Adrenal gland (tissue), 12 donors: ENCODE measurements around the gene TOB2. TPM values are rescaled to one million over a fixed set of nuclear protein-coding genes. Genes with fewer than 3 reads are reported as not detected.
"Not testable (repeated sequence)": the region's sequence is repeated elsewhere in the genome, so short reads cannot be mapped to it uniquely, and the experiment has no call there.

Experiments used
- DNase-seq, 7 donors: peaks; one replicate each; pipeline ENCODE4 v3.0.0-alpha.2; 2019 to 2020
- H3K27ac ChIP-seq, 5 donors: fragments of 200-600 bp; sonication (generic) in 4 of 5; 1 replicate in 3 of 5; 2 replicates in 2 of 5; pipeline versions ENCODE4 v1.5.1 to v1.8.0; 2016 to 2020; ENCODE audit warnings: mild to moderate bottlenecking in 1 of 5
- H3K27me3 ChIP-seq: fragments of 200-600 bp; 2 replicates; pipeline ENCODE4 v1.8.0; 2021
- H3K36me3 ChIP-seq, 2 donors: fragments of 200-600 bp; replicated peaks in 1 of 2; 1 replicate in 1 of 2; 2 replicates in 1 of 2; pipeline versions ENCODE4 v1.5.1 to v1.8.0; 2018 to 2022
- H3K4me1 ChIP-seq, 2 donors: fragments of 200-600 bp; replicated peaks in 1 of 2; 1 replicate in 1 of 2; 2 replicates in 1 of 2; pipeline versions ENCODE4 v1.5.1 to v1.8.0; 2018 to 2021
- H3K4me3 ChIP-seq, 4 donors: fragments of 200-600 bp; sonication (generic) in 3 of 4; one replicate each; pipeline ENCODE4 v1.5.1; 2016 to 2018
- H3K9me3 ChIP-seq, 3 donors: fragments of 200-600 bp; sonication (generic) in 1 of 3; replicated peaks in 1 of 3; 1 replicate in 2 of 3; 2 replicates in 1 of 3; pipeline versions ENCODE4 v1.5.1 to v1.8.0; 2016 to 2021
- POLR2A ChIP-seq, 2 donors: fragments of 450-650 bp; IDR thresholded peaks; one replicate each; pipeline ENCODE4 v1.6.1; 2017; ENCODE audit warnings: antibody characterized with exemption in 2 of 2, mild to moderate bottlenecking in 2 of 2, moderate library complexity in 1 of 2
- WGBS, 4 donors: extraction: QIAGEN DNeasy Blood & Tissue Kit in 2 of 4; methylation state at CpG; one replicate each; pipeline versions ENCODE4 v1.1.5 to v1.1.7; 2013 to 2017; 5-methylcytosine and 5-hydroxymethylcytosine counted together
- intact Hi-C, 2 donors: fragments of 100-400 bp; cut with DNase I; formaldehyde crosslinking; loops; one replicate each; pipeline versions ENCODE4 v1.14.1 to v1.15.0; 2022 to 2023
- polyA plus RNA-seq, 3 donors: library from polyadenylated mRNA; stranded (reverse); fragments of 200-250 nt in 2 of 3; fragments of 350-450 nt in 1 of 3; fragmentation: Illumina TruSeq in 1 of 3; extraction: RNeasy Lipid Tissue Mini Kit (QIAGEN cat#74804) in 1 of 3; gene quantifications; one replicate each; pipeline ENCODE4 v1.2.3, GENCODE V29; 2013 to 2014
- total RNA-seq, 9 donors: library from RNA; depleted of rRNA in 4 of 9; stranded (reverse); fragments of >200 nt in 4 of 9; fragments of 120-200 nt in 1 of 9; fragmentation: NEBNext Ultra II Directional in 1 of 9; extraction: Animal tissue kit (Norgen Biotek cat#: 25700) in 1 of 9; gene quantifications; one replicate each; pipeline versions ENCODE4 v1.1.0 to v1.2.4, GENCODE V29; 2013 to 2023
- TF ChIP-seq, protein P1 (sequence below), 6 experiments: fragments of 450-650 bp in 4 of 6; fragments of 200-600 bp in 2 of 6; sonication (generic) in 1 of 6; IDR thresholded peaks; 1 replicate in 5 of 6; 2 replicates in 1 of 6; pipeline versions ENCODE4 v1.5.1 to v1.8.0; 2016 to 2021; ENCODE audit warnings: antibody characterized with exemption in 6 of 6, mild to moderate bottlenecking in 2 of 6, moderate library complexity in 1 of 6
- donor health status: healthy with polysubstance abuse.
- donor health status: Bipolar disorder and iron deficiency.
- donor health status: DM: yes; HTN: yes; CAD: no.
- donor health status: DM: no; HTN: no; CAD: no.
- donor health status: DM: no; HTN: no; CAD: no.
- donor health status: DM: yes; HTN: yes; CAD: no.

Gene TOB2
- total and polyA plus RNA-seq, 12 donors = 14.7 to 117 (median 41.1) TPM

DNA sequence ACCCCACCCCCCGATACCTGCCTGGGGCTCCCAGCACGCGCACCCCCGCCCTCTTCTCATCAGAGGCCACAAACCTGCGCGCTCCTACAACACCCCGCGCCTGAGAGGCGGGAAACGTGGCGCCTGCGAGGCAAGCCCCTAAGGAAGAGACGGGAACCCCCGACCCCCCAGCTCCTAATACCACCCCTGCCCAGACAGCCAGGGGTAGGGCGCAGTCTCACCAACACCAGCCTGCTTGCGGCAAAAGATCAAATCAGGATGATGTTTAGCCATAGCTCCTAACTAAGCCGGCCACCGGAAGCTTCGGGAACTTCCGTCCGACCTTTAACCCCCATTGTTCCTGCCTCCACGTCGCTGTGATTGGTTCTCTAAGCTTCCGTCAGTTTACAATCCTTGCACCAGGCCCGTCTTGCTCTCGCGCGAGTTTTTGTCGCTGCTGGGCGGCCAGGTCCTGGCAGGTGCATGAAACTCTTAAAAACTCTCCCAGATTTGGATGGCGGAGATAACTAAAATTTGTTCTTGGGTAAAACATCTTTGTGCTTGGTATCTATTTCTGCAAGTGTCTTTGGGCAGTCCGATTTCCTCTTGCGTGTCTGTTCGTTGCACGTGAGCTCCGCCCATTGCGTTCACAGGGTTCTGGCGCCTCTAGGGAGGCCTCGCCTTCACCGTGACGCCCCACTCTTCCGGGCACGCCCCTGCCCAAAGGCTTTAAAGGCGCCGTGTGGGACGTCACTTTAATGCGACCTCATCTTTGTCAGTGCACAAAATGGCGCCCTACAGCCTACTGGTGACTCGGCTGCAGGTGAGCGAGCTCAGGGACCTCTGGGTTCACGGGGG lies 22.0 kb upstream of the TOB2 start, which contains the start of the genes ACO2 and PHF5A:
Gene ACO2, plus strand, starts transcription at position 737 of the 837 bp plus-strand sequence. Its CDS starts 30 bp downstream, at position 767.
Gene PHF5A, minus strand, starts transcription at position 312 of the 837 bp plus-strand sequence. Its CDS starts 39 bp downstream, at position 273.
- WGBS, 4 donors = 1% methylated on average over 18 to 51 of the region's 51 CpGs
- TF ChIP-seq, protein P1, sequence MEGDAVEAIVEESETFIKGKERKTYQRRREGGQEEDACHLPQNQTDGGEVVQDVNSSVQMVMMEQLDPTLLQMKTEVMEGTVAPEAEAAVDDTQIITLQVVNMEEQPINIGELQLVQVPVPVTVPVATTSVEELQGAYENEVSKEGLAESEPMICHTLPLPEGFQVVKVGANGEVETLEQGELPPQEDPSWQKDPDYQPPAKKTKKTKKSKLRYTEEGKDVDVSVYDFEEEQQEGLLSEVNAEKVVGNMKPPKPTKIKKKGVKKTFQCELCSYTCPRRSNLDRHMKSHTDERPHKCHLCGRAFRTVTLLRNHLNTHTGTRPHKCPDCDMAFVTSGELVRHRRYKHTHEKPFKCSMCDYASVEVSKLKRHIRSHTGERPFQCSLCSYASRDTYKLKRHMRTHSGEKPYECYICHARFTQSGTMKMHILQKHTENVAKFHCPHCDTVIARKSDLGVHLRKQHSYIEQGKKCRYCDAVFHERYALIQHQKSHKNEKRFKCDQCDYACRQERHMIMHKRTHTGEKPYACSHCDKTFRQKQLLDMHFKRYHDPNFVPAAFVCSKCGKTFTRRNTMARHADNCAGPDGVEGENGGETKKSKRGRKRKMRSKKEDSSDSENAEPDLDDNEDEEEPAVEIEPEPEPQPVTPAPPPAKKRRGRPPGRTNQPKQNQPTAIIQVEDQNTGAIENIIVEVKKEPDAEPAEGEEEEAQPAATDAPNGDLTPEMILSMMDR (IDR thresholded peaks at IDR 0.05) = peak in 1 of 6 experiments; percentile 1
- TF ChIP-seq POLR2A (IDR thresholded peaks at IDR 0.05) = peak; percentile 5 to 77
- peaks cover 0 to 42% of the 10 kb centered on the region in 2 donors for H3K36me3 ChIP-seq
- no peaks in the 10 kb centered on the region for H3K27me3 ChIP-seq
- no peaks in the 10 kb centered on the region for H3K9me3 ChIP-seq
- peaks cover 13 to 53% of the 10 kb centered on the region in 2 donors for H3K4me1 ChIP-seq
- peak; percentile 97 to 99 (median 97) for DNase-seq
- peak within 1 kb of the TSS; percentile 37 to 97 (median 93) for H3K27ac ChIP-seq
- peak within 1 kb of the TSS; percentile 78 to 100 (median 84) for H3K4me3 ChIP-seq
- intact Hi-C loops = loop anchor here in 1 of 2 donors (10.0 kb wide), 1 partner anchor 46 kb away; no protein-coding TSS in a partner anchor

DNA sequence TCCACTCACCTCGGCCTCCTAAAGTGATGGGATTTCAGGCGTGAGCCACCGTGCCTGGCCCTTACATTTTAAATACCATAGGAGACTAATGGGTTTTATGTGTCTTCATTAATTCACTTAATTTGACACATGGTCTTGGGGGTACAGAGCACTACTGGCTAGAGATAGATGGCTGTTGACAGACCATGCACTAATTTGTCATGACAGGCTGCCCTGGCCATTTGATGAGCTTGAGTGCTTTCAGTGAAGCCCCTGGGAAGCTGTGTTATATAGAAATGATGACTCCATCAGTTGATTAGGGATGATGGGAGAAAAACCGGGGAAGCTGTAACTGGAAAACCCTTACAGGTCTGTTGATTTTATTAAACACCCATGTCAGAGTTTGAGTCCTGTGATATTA lies 15.3 kb upstream of the TOB2 start:
- H3K4me3 ChIP-seq = no peak overlapping the region
- TF ChIP-seq POLR2A (IDR thresholded peaks at IDR 0.05) = no peak
- TF ChIP-seq, protein P1 (IDR thresholded peaks at IDR 0.05) = no peak
- peaks cover 0 to 86% of the 10 kb centered on the region in 2 donors for H3K36me3 ChIP-seq
- no peaks in the 10 kb centered on the region for H3K4me1 ChIP-seq
- 85 to 94% (median 88%) methylated on average over 4 of the region's 4 CpGs for whole genome bisulfite sequencing, 4 donors
- intact Hi-C loops = loop anchor here in 1 of 2 donors (10.0 kb wide), 1 partner anchor 53 kb away; no protein-coding TSS in a partner anchor
- DNase-seq = no peak
- no peaks in the 10 kb centered on the region for H3K9me3 ChIP-seq
- H3K27me3 ChIP-seq = no peaks in the 10 kb centered on the region
- no peak overlapping the region for H3K27ac ChIP-seq

DNA sequence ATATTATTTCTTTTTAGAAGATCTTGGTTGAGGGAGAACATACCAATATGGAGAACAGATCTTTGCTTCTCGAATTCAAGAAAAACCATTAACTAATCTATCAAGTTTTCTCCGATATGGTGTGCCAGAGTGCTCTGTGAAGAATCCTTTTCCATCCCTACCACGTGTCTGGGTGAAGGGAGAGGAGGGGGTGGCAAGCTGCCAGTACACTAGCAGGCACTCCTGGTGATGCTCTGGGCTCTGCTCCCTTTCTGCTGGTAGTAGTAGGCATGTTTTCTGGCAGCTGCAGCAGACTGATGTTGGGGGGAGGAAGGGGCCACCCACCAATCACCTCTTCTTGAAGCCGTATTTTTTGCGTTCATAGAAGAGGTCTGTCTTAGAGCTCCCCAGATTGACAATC lies 13.5 kb upstream of the TOB2 start:
- H3K27ac ChIP-seq, H3K4me3 ChIP-seq, H3K9me3 ChIP-seq, H3K27me3 ChIP-seq, H3K4me1 ChIP-seq: not testable (repeated sequence)
- H3K36me3 ChIP-seq = peaks cover 0 to 67% of the 10 kb centered on the region in 2 donors
- peak in 3 of 7 donors; percentile 41 to 64 (median 62) for DNase-seq
- WGBS, 4 donors = 61 to 63% (median 62%) methylated on average over 5 of the region's 5 CpGs
- intact Hi-C loops = loop anchor here in 1 of 2 donors (10.0 kb wide), 1 partner anchor 55 kb away; no protein-coding TSS in a partner anchor

DNA sequence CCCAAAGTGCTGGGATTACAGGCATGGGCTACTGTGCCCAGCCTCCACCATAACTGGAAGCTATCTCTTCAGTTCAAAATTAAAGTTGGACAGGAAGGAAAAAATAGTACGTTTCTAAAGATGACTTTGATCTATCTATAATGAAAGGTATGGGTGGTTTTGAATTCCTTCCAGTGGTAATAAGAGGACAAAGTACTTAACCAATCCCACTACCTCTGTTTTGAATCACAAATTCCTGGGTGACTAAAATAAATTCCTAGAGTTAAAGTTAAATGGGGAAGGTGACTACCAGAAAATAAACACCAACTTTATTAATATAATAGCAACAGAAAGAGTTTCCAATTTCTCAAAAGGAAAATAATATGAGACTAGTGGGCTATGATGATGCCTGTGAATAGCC lies 12.8 kb upstream of the TOB2 start:
- no peak overlapping the region for H3K4me3 ChIP-seq
- DNase-seq = no peak
- intact Hi-C loops = loop anchor here in 1 of 2 donors (5.0 kb wide), 1 partner anchor 48 kb away; no protein-coding TSS in a partner anchor
- no peaks in the 10 kb centered on the region for H3K4me1 ChIP-seq
- H3K27me3 ChIP-seq = no peaks in the 10 kb centered on the region
- no peaks in the 10 kb centered on the region for H3K9me3 ChIP-seq
- H3K36me3 ChIP-seq = peaks cover 0 to 61% of the 10 kb centered on the region in 2 donors
- TF ChIP-seq, protein P1 (IDR thresholded peaks at IDR 0.05) = no peak
- H3K27ac ChIP-seq = no peak overlapping the region
- WGBS, 4 donors = 43 to 67% (median 54%) methylated on average over 1 of the region's 1 CpG
